Fibroblast of mammary gland (primary cell): ENCODE measurements around the gene FAM43A.

ENCODE experiments used
- DNase-seq: peaks from one replicate; pipeline ENCODE4 v3.0.0-alpha.2; 2010; ENCODE audit warnings: low read depth
- H3K4me3 ChIP-seq: 2 replicates; pipeline ENCODE4 v1.5.1; 2011; ENCODE audit warnings: low read depth, mild to moderate bottlenecking, low read length, moderate library complexity; ENCODE audit not compliant: control insufficient read depth
- CTCF ChIP-seq: conservative IDR thresholded peaks from 2 replicates; pipeline ENCODE4 v1.5.1; 2011; ENCODE audit warnings: low read depth, low read length, inconsistent platforms; ENCODE audit not compliant: control insufficient read depth, insufficient read depth

The FAM43A gene

DNA sequence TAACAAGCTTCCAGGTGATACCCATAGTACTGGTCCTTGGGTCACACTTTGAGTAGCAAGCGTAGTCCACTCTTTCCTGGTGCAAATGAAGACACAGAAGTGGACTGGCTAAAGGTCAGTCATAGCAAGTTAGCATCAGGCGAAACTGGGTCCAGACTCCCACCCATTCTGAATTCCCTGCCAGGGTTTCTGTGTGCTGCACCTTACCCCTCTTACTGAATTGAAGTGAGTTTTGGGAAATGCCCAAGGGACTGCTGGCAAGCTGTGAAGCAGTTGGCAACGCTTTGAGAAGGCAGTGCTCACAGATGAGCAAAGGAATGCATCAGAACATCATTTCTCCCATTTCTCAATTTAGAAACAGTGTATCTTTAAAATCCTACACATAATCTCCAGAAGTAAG, 11.9 kb upstream of the FAM43A start:
- H3K4me3 ChIP-seq, result no peak overlapping the region
- peak; percentile 20 for DNase-seq
- no peak for TF ChIP-seq CTCF

DNA sequence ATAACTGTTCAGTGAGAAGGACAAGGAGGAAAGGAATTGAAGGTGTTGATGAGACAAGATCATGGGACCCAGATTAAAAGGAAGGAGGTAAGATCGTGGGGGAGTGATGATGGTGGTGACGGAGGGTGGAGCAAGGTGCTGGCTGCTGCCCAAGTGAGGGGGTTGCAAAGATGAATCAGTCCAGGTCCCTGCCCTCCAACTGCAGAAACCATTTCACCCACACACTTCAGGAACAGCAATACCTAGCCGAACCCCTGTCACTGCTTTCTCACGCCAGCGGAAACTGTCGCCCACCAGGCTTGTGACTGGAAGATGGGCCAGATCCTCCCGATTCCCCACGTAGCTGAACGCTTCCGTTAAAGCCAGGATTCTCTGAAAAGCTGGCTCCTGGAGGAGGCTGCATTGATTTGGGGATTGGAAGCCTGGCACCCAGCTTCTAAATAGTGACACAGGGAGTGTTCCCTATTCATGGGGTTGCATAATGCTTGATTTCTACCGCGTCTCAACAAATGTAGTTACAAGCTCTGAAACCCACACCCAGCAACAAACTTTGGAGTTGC, 10.5 kb upstream of the FAM43A start:
- peak; percentile 58 for DNase-seq
- TF ChIP-seq CTCF, result no peak
- peak overlapping the region; percentile 12 for H3K4me3 ChIP-seq

- TF ChIP-seq CTCF, result no peak
- peak; percentile 23 for DNase-seq
Measured at GRCh38 chr3:194675680-194676079, 10.0 kb upstream of the FAM43A start.

GRCh38 chr3:194676471-194676870, 9.2 kb upstream of the FAM43A start:
- no peak for TF ChIP-seq CTCF
- H3K4me3 ChIP-seq, result no peak overlapping the region
- DNase-seq, result no peak

More at GRCh38 chr3:194675680-194676079, 10.0 kb upstream of the FAM43A start:
- H3K4me3 ChIP-seq, result no peak overlapping the region

GRCh38 chr3:194680888-194681615, 4.6 kb upstream of the FAM43A start:
- no peak for TF ChIP-seq CTCF
- H3K4me3 ChIP-seq, result no peak overlapping the region
- DNase-seq, result no peak

DNA sequence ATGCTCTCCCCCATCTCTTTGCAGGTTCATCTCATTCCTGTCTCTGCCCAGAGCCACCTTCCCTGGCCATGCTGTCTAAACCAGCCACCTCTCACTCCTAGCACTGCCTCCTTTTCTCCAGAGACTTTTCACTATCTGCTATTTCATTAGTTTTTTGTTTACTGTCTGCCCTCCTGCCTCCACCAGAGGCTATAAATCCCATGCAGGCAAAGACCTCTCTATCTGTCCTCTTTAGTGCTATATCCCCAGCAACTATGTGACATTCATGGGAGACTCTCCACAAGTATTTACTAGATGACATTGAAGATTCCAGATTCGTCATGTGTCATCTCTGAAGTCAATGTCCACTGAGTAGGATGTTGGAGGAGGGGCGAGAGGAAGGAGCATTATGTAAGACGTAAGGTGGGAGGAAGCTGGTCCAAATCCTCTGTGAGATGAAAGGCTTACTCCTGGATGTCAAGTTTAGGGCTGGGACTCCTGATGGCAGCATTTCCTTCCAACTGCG, 3.4 kb upstream of the FAM43A start:
- DNase-seq, result no peak
- no peak for TF ChIP-seq CTCF
- H3K4me3 ChIP-seq, result no peak overlapping the region
